Neutrophil (primary cell): ENCODE results near the gene CD74.

Experiments used
- H3K27ac ChIP-seq: fragments of 200-600 bp; sonication (generic); 2 replicates; pipeline ENCODE4 v1.5.1; 2016; ENCODE audit warnings: mild to moderate bottlenecking, moderate library complexity
- H3K27me3 ChIP-seq: fragments of 200-600 bp; sonication (generic); 2 replicates; pipeline ENCODE4 v1.6.0; 2016; ENCODE audit warnings: mild to moderate bottlenecking
- H3K36me3 ChIP-seq: fragments of 200-600 bp; sonication (generic); 2 replicates; pipeline ENCODE4 v1.5.1; 2017
- H3K4me1 ChIP-seq, 2 experiments: fragments of 200-600 bp in 1 of 2; sonication (generic) in 1 of 2; 1 replicate in 1 of 2; 2 replicates in 1 of 2; pipeline versions ENCODE4 v1.5.1 to v1.6.1; 2013 to 2016; ENCODE audit warnings: low read depth in 1 of 2, low read length in 1 of 2, mild to moderate bottlenecking in 1 of 2, moderate library complexity in 1 of 2; ENCODE audit not compliant: control insufficient read depth in 1 of 2, insufficient read depth in 1 of 2
- H3K4me3 ChIP-seq, 2 experiments: fragments of 200-600 bp in 1 of 2; sonication (generic) in 1 of 2; 1 replicate in 1 of 2; 2 replicates in 1 of 2; pipeline ENCODE4 v1.5.1; 2013 to 2016; ENCODE audit warnings: low read depth in 1 of 2, low read length in 1 of 2, mild to moderate bottlenecking in 1 of 2, moderate library complexity in 1 of 2
- H3K9me3 ChIP-seq: fragments of 200-600 bp; sonication (generic); 2 replicates; pipeline ENCODE4 v1.5.1; 2016
- CTCF ChIP-seq: fragments of 200-600 bp; sonication (generic); IDR thresholded peaks from 2 replicates; pipeline ENCODE4 v1.5.1; 2016; ENCODE audit warnings: antibody characterized with exemption

The CD74 gene

GRCh38 chr5:150394912-150395687, 17.6 kb downstream of the CD74 start:
- TF ChIP-seq CTCF, result no peak
- no peak overlapping the region for H3K27ac ChIP-seq
- H3K4me3 ChIP-seq, result no peak overlapping the region
- no peaks in the 10 kb centered on the region for H3K4me1 ChIP-seq
- no peaks in the 10 kb centered on the region for H3K9me3 ChIP-seq
- peaks cover 86% of the 10 kb centered on the region for H3K36me3 ChIP-seq
- H3K27me3 ChIP-seq, result no peaks in the 10 kb centered on the region

GRCh38 chr5:150394131-150394530, 18.6 kb downstream of the CD74 start:
- Histone ChIP-seq H3K27me3 (no peaks in the 10 kb centered on the region), H3K4me3 (no peak overlapping the region), H3K36me3 (peaks cover 85% of the 10 kb centered on the region), H3K9me3 (no peaks in the 10 kb centered on the region), H3K4me1 (no peaks in the 10 kb centered on the region), H3K27ac (no peak overlapping the region)
- TF ChIP-seq CTCF, result no peak

- Histone ChIP-seq H3K4me1 (no peaks in the 10 kb centered on the region), H3K9me3 (no peaks in the 10 kb centered on the region), H3K36me3 (peaks cover 85% of the 10 kb centered on the region), H3K4me3 (no peak overlapping the region), H3K27ac (no peak overlapping the region), H3K27me3 (no peaks in the 10 kb centered on the region)
- TF ChIP-seq CTCF, result no peak
These were observed 19.5 kb downstream of the CD74 start for GRCh38 chr5:150393096-150393645.

GRCh38 chr5:150392680-150393079, 20.0 kb downstream of the CD74 start:
- TF ChIP-seq CTCF, result no peak
- H3K27ac ChIP-seq, result no peak overlapping the region
- peaks cover 86% of the 10 kb centered on the region for H3K36me3 ChIP-seq

GRCh38 chr5:150391986-150392385, 20.7 kb downstream of the CD74 start:
- no peak for TF ChIP-seq CTCF
- no peaks in the 10 kb centered on the region for H3K9me3 ChIP-seq
- no peaks in the 10 kb centered on the region for H3K27me3 ChIP-seq
- no peak overlapping the region for H3K4me3 ChIP-seq
- peaks cover 87% of the 10 kb centered on the region for H3K36me3 ChIP-seq
- no peak overlapping the region for H3K27ac ChIP-seq
- H3K4me1 ChIP-seq, result no peaks in the 10 kb centered on the region

More at GRCh38 chr5:150392680-150393079, 20.0 kb downstream of the CD74 start:
- Histone ChIP-seq H3K27me3 (no peaks in the 10 kb centered on the region), H3K4me1 (no peaks in the 10 kb centered on the region), H3K9me3 (no peaks in the 10 kb centered on the region), H3K4me3 (no peak overlapping the region)
